ENCODE results near the gene LINC01488.

The LINC01488 gene

GRCh38 chr11:69463995-69464960 lies 17.2 kb upstream of the LINC01488 start:
- DNase-seq (ENCODE audit: low read depth) = no peak

GRCh38 chr11:69465236-69466000 lies 16.0 kb upstream of the LINC01488 start:
- DNase-seq (ENCODE audit: low read depth) = no peak

- no peak for DNase-seq (ENCODE audit: low read depth)
These were observed 15.4 kb upstream of the LINC01488 start for GRCh38 chr11:69466039-69466438.

GRCh38 chr11:69467196-69467595 lies 14.3 kb upstream of the LINC01488 start:
- DNase-seq (ENCODE audit: low read depth) = no peak

GRCh38 chr11:69467646-69468045 lies 13.8 kb upstream of the LINC01488 start:
- DNase-seq (ENCODE audit: low read depth) = no peak

GRCh38 chr11:69468221-69468620 lies 13.2 kb upstream of the LINC01488 start:
- no peak for DNase-seq (ENCODE audit: low read depth)

- DNase-seq (ENCODE audit: low read depth) = no peak
These were observed 12.3 kb upstream of the LINC01488 start for GRCh38 chr11:69468911-69469885.

GRCh38 chr11:69470301-69470700 lies 11.2 kb upstream of the LINC01488 start:
- no peak for DNase-seq (ENCODE audit: low read depth)

GRCh38 chr11:69470793-69471728 lies 10.4 kb upstream of the LINC01488 start:
- DNase-seq (ENCODE audit: low read depth) = no peak

- DNase-seq (ENCODE audit: low read depth) = no peak
These were observed 9.5 kb upstream of the LINC01488 start for GRCh38 chr11:69471729-69472540.

GRCh38 chr11:69472541-69473275 lies 8.8 kb upstream of the LINC01488 start:
- no peak for DNase-seq (ENCODE audit: low read depth)

GRCh38 chr11:69473276-69473845 lies 8.1 kb upstream of the LINC01488 start:
- DNase-seq (ENCODE audit: low read depth) = no peak

- no peak for DNase-seq (ENCODE audit: low read depth)
These were observed 6.7 kb upstream of the LINC01488 start for GRCh38 chr11:69474736-69475135.

GRCh38 chr11:69475141-69475865 lies 6.2 kb upstream of the LINC01488 start:
- no peak for DNase-seq (ENCODE audit: low read depth)

GRCh38 chr11:69475866-69476471 lies 5.5 kb upstream of the LINC01488 start:
- no peak for DNase-seq (ENCODE audit: low read depth)

- DNase-seq (ENCODE audit: low read depth) = no peak
These were observed 4.9 kb upstream of the LINC01488 start for GRCh38 chr11:69476509-69476961.

GRCh38 chr11:69477086-69477485 lies 4.4 kb upstream of the LINC01488 start:
- DNase-seq (ENCODE audit: low read depth) = no peak
